Measurements from ENCODE around the gene ADGRD2. TPM values are rescaled to one million over a fixed set of nuclear protein-coding genes. Genes with fewer than 3 reads are reported as not detected.

The ADGRD2 gene
- total RNA-seq, 4 donors from 2014 or later: not detected

GRCh38 chr9:124428751-124429529 lies 21.3 kb upstream of the ADGRD2 start:
- no peak for TF ChIP-seq POLR2A (IDR thresholded peaks at IDR 0.05)
- TF ChIP-seq, protein P1, sequence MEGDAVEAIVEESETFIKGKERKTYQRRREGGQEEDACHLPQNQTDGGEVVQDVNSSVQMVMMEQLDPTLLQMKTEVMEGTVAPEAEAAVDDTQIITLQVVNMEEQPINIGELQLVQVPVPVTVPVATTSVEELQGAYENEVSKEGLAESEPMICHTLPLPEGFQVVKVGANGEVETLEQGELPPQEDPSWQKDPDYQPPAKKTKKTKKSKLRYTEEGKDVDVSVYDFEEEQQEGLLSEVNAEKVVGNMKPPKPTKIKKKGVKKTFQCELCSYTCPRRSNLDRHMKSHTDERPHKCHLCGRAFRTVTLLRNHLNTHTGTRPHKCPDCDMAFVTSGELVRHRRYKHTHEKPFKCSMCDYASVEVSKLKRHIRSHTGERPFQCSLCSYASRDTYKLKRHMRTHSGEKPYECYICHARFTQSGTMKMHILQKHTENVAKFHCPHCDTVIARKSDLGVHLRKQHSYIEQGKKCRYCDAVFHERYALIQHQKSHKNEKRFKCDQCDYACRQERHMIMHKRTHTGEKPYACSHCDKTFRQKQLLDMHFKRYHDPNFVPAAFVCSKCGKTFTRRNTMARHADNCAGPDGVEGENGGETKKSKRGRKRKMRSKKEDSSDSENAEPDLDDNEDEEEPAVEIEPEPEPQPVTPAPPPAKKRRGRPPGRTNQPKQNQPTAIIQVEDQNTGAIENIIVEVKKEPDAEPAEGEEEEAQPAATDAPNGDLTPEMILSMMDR (IDR thresholded peaks at IDR 0.05): no peak
- Histone ChIP-seq H3K27ac (no peak overlapping the region), H3K36me3 (no peaks in the 10 kb centered on the region), H3K4me1 (no peaks in the 10 kb centered on the region), H3K27me3 (no peaks in the 10 kb centered on the region), H3K9me3 (no peaks in the 10 kb centered on the region), H3K4me3 (no peak overlapping the region)
- DNase-seq: peak in 1 of 3 donors; percentile 39

- Histone ChIP-seq H3K36me3 (no peaks in the 10 kb centered on the region), H3K4me3 (no peak overlapping the region), H3K4me1 (no peaks in the 10 kb centered on the region), H3K9me3 (no peaks in the 10 kb centered on the region), H3K27me3 (no peaks in the 10 kb centered on the region), H3K27ac (no peak overlapping the region)
- TF ChIP-seq POLR2A (IDR thresholded peaks at IDR 0.05): no peak
- TF ChIP-seq, protein P1 (IDR thresholded peaks at IDR 0.05): no peak
- peak in 1 of 3 donors; percentile 15 for DNase-seq
Observed at GRCh38 chr9:124429530-124429867, 20.8 kb upstream of the ADGRD2 start.

DNA sequence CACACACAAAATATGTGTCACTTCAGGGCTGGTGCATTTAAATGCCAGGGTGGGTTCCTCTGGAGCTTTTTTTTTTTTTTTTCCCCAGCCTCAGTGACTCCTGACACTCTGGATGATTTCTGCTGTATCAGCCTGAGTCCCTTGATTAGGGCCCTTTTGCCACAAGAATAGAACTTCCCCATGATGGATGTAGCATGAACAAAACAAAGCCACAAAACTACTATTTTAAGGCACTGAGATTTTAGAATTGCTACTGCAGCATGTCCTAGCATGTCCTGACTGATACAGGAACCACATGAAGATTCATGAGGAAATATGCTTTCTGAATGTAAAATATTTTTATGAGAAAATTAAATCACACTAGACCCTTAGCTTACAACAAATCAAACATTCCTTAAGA lies 13.9 kb upstream of the ADGRD2 start:
- no peaks in the 10 kb centered on the region for H3K9me3 ChIP-seq

DNA sequence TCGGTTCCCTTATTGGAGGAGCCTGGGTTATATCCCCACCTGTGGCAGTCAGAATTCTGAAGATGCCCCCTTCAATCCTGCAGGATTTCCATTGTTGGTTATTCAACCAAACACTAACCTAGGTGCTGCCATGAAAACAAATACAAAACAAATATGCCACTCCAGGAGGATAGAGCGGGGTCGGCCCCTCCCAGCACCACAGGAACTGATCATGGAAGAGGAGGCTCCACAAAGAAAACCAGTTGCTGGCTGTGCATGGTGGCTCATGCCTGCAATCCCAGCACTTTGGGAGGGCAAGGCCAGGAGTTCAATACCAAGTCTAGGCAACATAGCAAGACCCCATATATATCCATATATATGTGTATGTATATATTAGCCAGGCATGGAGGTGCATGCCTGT lies 13.2 kb upstream of the ADGRD2 start:
- no peak for DNase-seq
- Histone ChIP-seq H3K36me3 (no peaks in the 10 kb centered on the region), H3K4me3 (no peak overlapping the region), H3K4me1 (no peaks in the 10 kb centered on the region), H3K27ac (no peak overlapping the region), H3K27me3 (no peaks in the 10 kb centered on the region), H3K9me3 (no peaks in the 10 kb centered on the region)
- no peak for TF ChIP-seq POLR2A (IDR thresholded peaks at IDR 0.05)
- TF ChIP-seq, protein P1 (IDR thresholded peaks at IDR 0.05): no peak

More for the DNA sequence above, 13.9 kb upstream of the ADGRD2 start:
- no peak for TF ChIP-seq POLR2A (IDR thresholded peaks at IDR 0.05)
- no peaks in the 10 kb centered on the region for H3K4me1 ChIP-seq
- no peaks in the 10 kb centered on the region for H3K36me3 ChIP-seq
- H3K27ac ChIP-seq: no peak overlapping the region
- DNase-seq: no peak
- H3K4me3 ChIP-seq: no peak overlapping the region
- H3K27me3 ChIP-seq: no peaks in the 10 kb centered on the region

GRCh38 chr9:124438091-124438490 lies 12.2 kb upstream of the ADGRD2 start:
- TF ChIP-seq, protein P1 (IDR thresholded peaks at IDR 0.05): no peak
- no peak for TF ChIP-seq POLR2A (IDR thresholded peaks at IDR 0.05)
- Histone ChIP-seq H3K9me3 (no peaks in the 10 kb centered on the region), H3K4me3 (no peak overlapping the region), H3K27ac (no peak overlapping the region), H3K4me1 (no peaks in the 10 kb centered on the region), H3K27me3 (no peaks in the 10 kb centered on the region), H3K36me3 (no peaks in the 10 kb centered on the region)
- no peak for DNase-seq

DNA sequence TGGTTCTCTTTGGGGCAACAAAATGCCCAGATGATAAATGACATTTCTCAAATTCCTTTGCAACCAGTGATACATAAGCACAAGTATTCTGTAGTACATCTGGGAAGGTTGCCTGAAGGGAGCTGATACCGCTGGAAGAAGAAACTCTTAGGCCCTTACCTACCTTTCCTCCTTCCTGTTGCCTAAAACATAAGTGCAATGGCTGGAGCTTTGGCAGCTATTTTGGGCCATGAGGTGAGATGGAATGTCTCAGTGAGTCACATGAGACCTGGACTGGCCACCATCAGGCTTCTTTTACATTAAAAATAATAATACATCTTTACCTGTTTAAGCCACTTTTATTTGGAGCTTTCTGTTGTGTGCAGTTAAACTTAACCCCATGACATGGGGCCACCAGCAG lies 11.2 kb upstream of the ADGRD2 start:
- Histone ChIP-seq H3K27me3 (no peaks in the 10 kb centered on the region), H3K9me3 (no peaks in the 10 kb centered on the region), H3K27ac (no peak overlapping the region)

More for the DNA sequence above, 11.2 kb upstream of the ADGRD2 start:
- TF ChIP-seq, protein P1 (IDR thresholded peaks at IDR 0.05): no peak
- TF ChIP-seq POLR2A (IDR thresholded peaks at IDR 0.05): no peak
- DNase-seq: no peak
- Histone ChIP-seq H3K4me1 (no peaks in the 10 kb centered on the region), H3K36me3 (no peaks in the 10 kb centered on the region), H3K4me3 (no peak overlapping the region)

Measured in Peyer's patch (tissue), 4 donors.